Ovary (tissue), 9 donors: Measurements from ENCODE around the gene CDC14B. TPM values are rescaled to one million over a fixed set of nuclear protein-coding genes. Genes with fewer than 3 reads are reported as not detected.

Experiments used
- DNase-seq, 5 donors: peaks; one replicate each; pipeline ENCODE4 v3.0.0-alpha.2; 2019 to 2020
- H3K27ac ChIP-seq, 2 donors: fragments of 200-600 bp; one replicate each; pipeline versions ENCODE4 v1.5.1 to v1.8.0; 2019 to 2022
- H3K27me3 ChIP-seq: fragments of 200-600 bp; one replicate; pipeline ENCODE4 v1.8.0; 2022
- H3K36me3 ChIP-seq: fragments of 200-600 bp; sonication (generic); one replicate; pipeline ENCODE4 v1.5.1; 2019
- H3K4me1 ChIP-seq: one replicate; pipeline ENCODE4 v1.8.1; 2013; ENCODE audit warnings: mild to moderate bottlenecking, moderate library complexity; ENCODE audit not compliant: insufficient read depth
- H3K4me3 ChIP-seq: fragments of 200-600 bp; sonication (generic); one replicate; pipeline ENCODE4 v1.5.1; 2017
- H3K9me3 ChIP-seq, 2 donors: fragments of 200-600 bp in 1 of 2; sonication (generic) in 1 of 2; one replicate each; pipeline versions ENCODE4 v1.5.1 to v1.8.1; 2013 to 2019; ENCODE audit warnings: mild to moderate bottlenecking in 1 of 2, moderate library complexity in 1 of 2
- CTCF ChIP-seq, 3 donors: fragments of 450-650 bp in 2 of 3; fragments of 200-600 bp in 1 of 3; IDR thresholded peaks; one replicate each; pipeline versions ENCODE4 v1.5.1 to v1.8.0; 2016 to 2022; ENCODE audit warnings: antibody characterized with exemption in 3 of 3, mild to moderate bottlenecking in 1 of 3
- EP300 ChIP-seq: sonication (generic); formaldehyde crosslinking; IDR thresholded peaks from one replicate; pipeline ENCODE4 v1.6.1; 2017; ENCODE audit warnings: antibody characterized with exemption
- POLR2A ChIP-seq: fragments of 450-650 bp; IDR thresholded peaks from one replicate; pipeline ENCODE4 v1.6.1; 2017; ENCODE audit warnings: antibody characterized with exemption, mild to moderate bottlenecking, moderate library complexity
- WGBS, 3 donors: extraction: QIAGEN DNeasy Blood & Tissue Kit in 1 of 3; methylation state at CpG; one replicate each; pipeline versions ENCODE4 v1.1.5 to v1.1.7; 2013 to 2017; 5-methylcytosine and 5-hydroxymethylcytosine counted together
- intact Hi-C, 4 donors: fragments of 100-400 bp; cut with DNase I; formaldehyde crosslinking; loops; one replicate each; pipeline versions ENCODE4 v1.11.0 to v1.15.1; 2022 to 2023
- polyA plus RNA-seq, 2 donors: library from polyadenylated mRNA; stranded (reverse); fragments of 200-250 nt in 1 of 2; fragments of 350-450 nt in 1 of 2; fragmentation: Illumina TruSeq in 1 of 2; extraction: RNeasy Lipid Tissue Mini Kit (QIAGEN cat#74804) in 1 of 2; gene quantifications; one replicate each; pipeline ENCODE4 v1.2.3, GENCODE V29; 2013 to 2014
- total RNA-seq, 7 donors: library from RNA; depleted of rRNA in 2 of 7; stranded (reverse); fragments of >200 nt in 2 of 7; fragmentation: NEBNext Ultra II Directional in 3 of 7; extraction: Animal tissue kit (Norgen Biotek cat#: 25700) in 3 of 7; gene quantifications; one replicate each; pipeline versions ENCODE4 v1.1.0 to v1.2.4, GENCODE V29; 2016 to 2023
- donor health status: DM: no; HTN: no; CAD: no; lungs with moderate emphysema.
- donor health status: DM: no; HTN: no; CAD: no.
- donor health status: Bipolar disorder and iron deficiency.
- donor health status: DM: yes; HTN: yes; CAD: no.
- donor health status: DM: no; HTN: no; CAD: no.
- donor health status: DM: yes; HTN: yes; CAD: no.

CDC14B gene
- total and polyA plus RNA-seq, 9 donors = 5.9 to 15.3 (median 11.4) TPM

GRCh38 chr9:96522366-96522765, 97.3 kb downstream of the CDC14B start:
- intact Hi-C loops = no loop called here
- no peaks in the 10 kb centered on the region for H3K36me3 ChIP-seq
- no peak overlapping the region for H3K27ac ChIP-seq
- peaks cover 1% of the 10 kb centered on the region for H3K4me1 ChIP-seq
- no peaks in the 10 kb centered on the region for H3K27me3 ChIP-seq
- no peak for TF ChIP-seq EP300
- no peak for TF ChIP-seq CTCF (IDR thresholded peaks at IDR 0.05)
- no peak for TF ChIP-seq POLR2A
- no peaks in the 10 kb centered on the region for H3K9me3 ChIP-seq
- no peak overlapping the region for H3K4me3 ChIP-seq
- DNase-seq = no peak
- WGBS, 3 donors = 86 to 94% (median 89%) methylated on average over 4 of the region's 4 CpGs

GRCh38 chr9:96519787-96520186, 99.9 kb downstream of the CDC14B start:
- TF ChIP-seq CTCF (IDR thresholded peaks at IDR 0.05) (no peak), POLR2A (no peak), EP300 (no peak)
- intact Hi-C loops = loop anchor here in 1 of 4 donors (10.0 kb wide), 1 partner anchor 65 kb away; the partner anchor contains the start of gene HABP4
- WGBS, 3 donors = 64 to 69% (median 65%) methylated on average over 2 of the region's 2 CpGs
- peaks cover 4% of the 10 kb centered on the region for H3K4me1 ChIP-seq
- H3K27ac ChIP-seq = no peak overlapping the region
- H3K4me3 ChIP-seq = no peak overlapping the region
- H3K9me3 ChIP-seq = no peaks in the 10 kb centered on the region
- H3K27me3 ChIP-seq = no peaks in the 10 kb centered on the region
- no peak for DNase-seq
- no peaks in the 10 kb centered on the region for H3K36me3 ChIP-seq

GRCh38 chr9:96519095-96519494, 100.5 kb downstream of the CDC14B start:
- H3K9me3 ChIP-seq = no peaks in the 10 kb centered on the region
- intact Hi-C loops = loop anchor here in 1 of 4 donors (10.0 kb wide), 1 partner anchor 64 kb away; the partner anchor contains the start of gene HABP4
- H3K36me3 ChIP-seq = no peaks in the 10 kb centered on the region
- peaks cover 4% of the 10 kb centered on the region for H3K4me1 ChIP-seq
- no peak overlapping the region for H3K4me3 ChIP-seq
- H3K27ac ChIP-seq = no peak overlapping the region
- TF ChIP-seq EP300 (no peak), POLR2A (no peak), CTCF (IDR thresholded peaks at IDR 0.05) (no peak)
- H3K27me3 ChIP-seq = no peaks in the 10 kb centered on the region
- DNase-seq = no peak
- 94 to 96% (median 94%) methylated on average over 7 of the region's 7 CpGs for WGBS, 3 donors

GRCh38 chr9:96515621-96516470, 103.8 kb downstream of the CDC14B start:
- no peak for DNase-seq
- TF ChIP-seq POLR2A = no peak
- TF ChIP-seq EP300 = no peak
- TF ChIP-seq CTCF (IDR thresholded peaks at IDR 0.05) = no peak
- intact Hi-C loops = loop anchor here in 1 of 4 donors (10.0 kb wide), 1 partner anchor 61 kb away; the partner anchor contains the start of gene HABP4
- Histone ChIP-seq H3K4me1 (peaks cover 4% of the 10 kb centered on the region), H3K4me3 (no peak overlapping the region), H3K27me3 (no peaks in the 10 kb centered on the region), H3K36me3 (no peaks in the 10 kb centered on the region), H3K27ac (peak overlapping the region; percentile 7 to 45), H3K9me3 (no peaks in the 10 kb centered on the region)
- 34 to 46% (median 36%) methylated on average over 5 of the region's 5 CpGs for WGBS, 3 donors
